Caco-2 (cell line): ENCODE results near the gene CEP72. TPM values are rescaled to one million over a fixed set of nuclear protein-coding genes. Genes with fewer than 3 reads are reported as not detected.

ENCODE experiments used
- BruUV-seq: library from RNA; stranded (reverse); fragments of 400-500 nt; replicated peaks from 2 replicates; lab custom pipeline; 2021; lab: Mats Ljungman, UMichigan
- CTCF ChIA-PET: fragments of 300-600 bp; sonication (Branson Sonifier 250); formaldehyde crosslinking; loops from one replicate; lab custom pipeline; 2022; ENCODE audit warnings: antibody characterized with exemption; lab: Charles Lee
- POLR2A ChIA-PET: fragments of 300-600 bp; sonication (Branson Sonifier 250); formaldehyde crosslinking; loops from one replicate; lab custom pipeline; 2022; ENCODE audit warnings: antibody characterized with exemption; lab: Charles Lee
- DNase-seq, 2 experiments: peaks; one replicate each; pipeline versions ENCODE4 v3.0.0 to v3.0.0-alpha.2; 2020 to 2022
- H3K27me3 ChIP-seq: replicated peaks from 2 replicates; pipeline ENCODE4 v1.6.0; 2011; ENCODE audit warnings: low read length; ENCODE audit not compliant: control insufficient read depth, insufficient read depth
- H3K36me3 ChIP-seq: 2 replicates; pipeline ENCODE4 v1.5.1; 2011; ENCODE audit warnings: low read length; ENCODE audit not compliant: control insufficient read depth, insufficient read depth
- H3K4me1 ChIP-seq: fragments of 250-450 bp; sonication (Bioruptor Pico); 2 replicates; pipeline ENCODE4 v1.5.1; 2020; ENCODE audit warnings: mild to moderate bottlenecking
- H3K4me3 ChIP-seq: 2 replicates; pipeline ENCODE4 v1.5.1; 2011; ENCODE audit warnings: low read depth, mild to moderate bottlenecking, control low read depth, low read length
- H3K9me3 ChIP-seq: fragments of 250-450 bp; sonication (Bioruptor Pico); 2 replicates; pipeline ENCODE4 v1.5.1; 2020; ENCODE audit warnings: mild to moderate bottlenecking, moderate library complexity
- H3K27ac Mint-ChIP-seq: one replicate; pipeline ENCODE4 v1.8.0; 2022; ENCODE audit warnings: mixed read lengths; ENCODE audit not compliant: unreplicated experiment
- H3K27me3 Mint-ChIP-seq: one replicate; pipeline ENCODE4 v1.8.0; 2022; ENCODE audit warnings: mixed read lengths; ENCODE audit not compliant: insufficient read depth, unreplicated experiment
- H3K36me3 Mint-ChIP-seq: one replicate; pipeline ENCODE4 v1.8.0; 2022; ENCODE audit warnings: mild to moderate bottlenecking, mixed read lengths; ENCODE audit not compliant: insufficient read depth, unreplicated experiment
- H3K4me1 Mint-ChIP-seq: one replicate; pipeline ENCODE4 v1.8.0; 2022; ENCODE audit warnings: low read depth, mixed read lengths; ENCODE audit not compliant: unreplicated experiment
- H3K4me3 Mint-ChIP-seq: one replicate; pipeline ENCODE4 v1.8.0; 2022; ENCODE audit warnings: mild to moderate bottlenecking, moderate library complexity, mixed read lengths; ENCODE audit not compliant: unreplicated experiment
- H3K9me3 Mint-ChIP-seq: one replicate; pipeline ENCODE4 v1.8.0; 2022; ENCODE audit warnings: mixed read lengths; ENCODE audit not compliant: unreplicated experiment
- CTCF ChIP-seq, 2 experiments: fragments of 200-600 bp in 1 of 2; IDR thresholded peaks; 1 replicate in 1 of 2; 2 replicates in 1 of 2; pipeline versions ENCODE4 v1.5.1 to v1.8.0; 2011 to 2022; ENCODE audit warnings: antibody characterized with exemption in 1 of 2, control low read depth in 1 of 2, inconsistent platforms in 1 of 2, low read depth in 1 of 2, low read length in 1 of 2, mild to moderate bottlenecking in 1 of 2, moderate library complexity in 1 of 2; ENCODE audit not compliant: insufficient read depth in 1 of 2, severe bottlenecking in 1 of 2, unreplicated experiment in 1 of 2
- intact Hi-C: fragments of 100-400 bp; cut with micrococcal nuclease; formaldehyde crosslinking; loops from one replicate; pipeline ENCODE4 v1.10.0; 2022; ENCODE audit not compliant: unreplicated experiment
- total RNA-seq: library from RNA; stranded (reverse); gene quantifications from 2 replicates; pipeline ENCODE4 v1.2.3, GENCODE V29; 2022

CEP72 gene
- total RNA-seq, 1 experiment from 2014 or later, result 36.6 TPM

DNA sequence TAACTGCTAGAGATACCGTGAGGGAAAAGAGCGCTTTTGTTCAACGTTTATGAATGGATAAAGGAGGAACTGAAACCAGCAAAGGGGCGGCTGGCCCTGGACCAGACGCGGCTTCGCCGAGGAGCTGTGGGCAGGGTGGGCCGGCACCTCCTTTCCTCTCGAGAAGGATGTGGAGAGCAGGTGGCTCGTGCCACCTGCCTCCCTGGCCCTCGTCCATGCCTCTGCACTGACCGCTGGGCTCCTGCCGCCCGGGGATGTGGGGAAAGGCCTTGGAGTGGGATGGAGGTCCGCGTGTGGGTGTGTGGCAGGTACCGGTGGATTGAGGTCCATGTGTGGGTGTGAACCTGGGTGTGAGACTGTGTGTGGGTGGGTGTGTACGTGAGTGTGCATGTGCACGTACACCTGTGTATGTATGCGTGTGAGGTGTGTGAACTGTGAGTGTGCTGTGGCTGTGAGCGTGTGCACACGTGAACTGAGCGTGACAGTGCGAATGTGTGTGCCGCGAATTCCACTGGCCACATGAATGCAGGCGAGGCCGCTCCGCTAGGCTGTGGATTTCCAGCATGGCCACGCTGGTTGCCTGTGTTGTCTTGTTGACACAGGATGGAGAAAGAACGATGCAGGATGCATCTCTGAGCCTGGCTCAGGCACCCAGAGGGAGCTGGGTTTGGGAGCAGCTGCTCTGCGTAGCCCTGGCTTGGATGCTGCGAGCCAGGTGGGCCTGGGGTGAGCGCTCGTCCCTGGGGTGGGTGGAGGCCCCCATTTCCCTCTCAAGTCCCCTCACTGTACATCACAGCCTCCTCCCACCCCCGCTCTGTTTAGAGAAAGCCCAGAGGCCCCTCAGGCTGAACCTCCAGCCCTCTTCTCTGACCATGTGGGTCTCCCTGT is 4.4 kb upstream of the CEP72 start:
- BruUV-seq, result no TSS peak
- Mint-ChIP-seq H3K36me3 (peaks cover 14% of the 10 kb centered on the region), H3K9me3 (peaks cover 3% of the 10 kb centered on the region), H3K4me3 (no peak overlapping the region), H3K27me3 (no peaks in the 10 kb centered on the region), H3K4me1 (peaks cover 9% of the 10 kb centered on the region), H3K27ac (no peak overlapping the region)
- Histone ChIP-seq H3K4me1 (peaks cover 4% of the 10 kb centered on the region; the same call in 1 of the 2 replicates), H3K9me3 (0 out of 2 replicates have a peak, but pooled peaks cover 1% of the 10 kb centered on the region), H3K4me3 (no peak overlapping the region), H3K27me3 (no peaks in the 10 kb centered on the region), H3K36me3 (no peaks in the 10 kb centered on the region)
- TF ChIP-seq CTCF (IDR thresholded peaks at IDR 0.05; ENCODE audit: insufficient read depth in 1 of 2, low read depth in 1 of 2, low read length in 1 of 2, severe bottlenecking in 1 of 2, unreplicated experiment in 1 of 2), result no peak
- ChIA-PET POLR2A (no interaction called here), CTCF (no interaction called here)
- intact Hi-C loops, result no loop called here
- peak in 1 of 2 experiments; percentile 28 for DNase-seq

GRCh38 chr5:608429-609370 is 3.4 kb upstream of the CEP72 start:
- ChIA-PET POLR2A (no interaction called here), CTCF (no interaction called here)
- no peak overlapping the region for H3K27ac Mint-ChIP-seq
- intact Hi-C loops, result no loop called here
- H3K9me3 Mint-ChIP-seq, result peaks cover 8% of the 10 kb centered on the region
- BruUV-seq, result no TSS peak
- no peaks in the 10 kb centered on the region for H3K27me3 ChIP-seq
- H3K36me3 ChIP-seq, result no peaks in the 10 kb centered on the region
- peaks cover 13% of the 10 kb centered on the region for H3K4me1 Mint-ChIP-seq
- peak in 1 of 2 experiments; percentile 14 for DNase-seq
- peaks cover 20% of the 10 kb centered on the region for H3K36me3 Mint-ChIP-seq
- H3K27me3 Mint-ChIP-seq, result no peaks in the 10 kb centered on the region
- H3K4me3 ChIP-seq, result no peak overlapping the region
- peaks cover 4% of the 10 kb centered on the region; the same call in 1 of the 2 replicates for H3K4me1 ChIP-seq
- no peak for TF ChIP-seq CTCF (IDR thresholded peaks at IDR 0.05; ENCODE audit: insufficient read depth in 1 of 2, low read depth in 1 of 2, low read length in 1 of 2, severe bottlenecking in 1 of 2, unreplicated experiment in 1 of 2)
- no peak overlapping the region for H3K4me3 Mint-ChIP-seq
- H3K9me3 ChIP-seq, result peaks cover 8% of the 10 kb centered on the region; the same call in 1 of the 2 replicates

- no peak for TF ChIP-seq CTCF (IDR thresholded peaks at IDR 0.05; ENCODE audit: insufficient read depth in 1 of 2, low read depth in 1 of 2, low read length in 1 of 2, severe bottlenecking in 1 of 2, unreplicated experiment in 1 of 2)
- Histone ChIP-seq H3K27me3 (no peaks in the 10 kb centered on the region), H3K9me3 (peaks cover 13% of the 10 kb centered on the region; the same call in 1 of the 2 replicates), H3K36me3 (no peaks in the 10 kb centered on the region), H3K4me3 (no peak overlapping the region), H3K4me1 (peaks cover 4% of the 10 kb centered on the region; the same call in 1 of the 2 replicates)
- Mint-ChIP-seq H3K4me3 (no peak overlapping the region), H3K36me3 (peaks cover 24% of the 10 kb centered on the region), H3K4me1 (peaks cover 13% of the 10 kb centered on the region), H3K27me3 (no peaks in the 10 kb centered on the region), H3K27ac (no peak overlapping the region), H3K9me3 (peaks cover 13% of the 10 kb centered on the region)
- peak in 1 of 2 experiments; percentile 5 for DNase-seq
- POLR2A ChIA-PET, result no interaction called here
- intact Hi-C loops, result no loop called here
- BruUV-seq, result no TSS peak
- CTCF ChIA-PET, result no interaction called here
Observed at GRCh38 chr5:609506-609905, 2.6 kb upstream of the CEP72 start.
